Measurements from ENCODE around the gene KDM3A. TPM values are rescaled to one million over a fixed set of nuclear protein-coding genes. Genes with fewer than 3 reads are reported as not detected.

KDM3A gene
- polyA plus RNA-seq, 1 of the 3 experiments (the other 2 are of a cell fraction): 13.7 TPM

DNA sequence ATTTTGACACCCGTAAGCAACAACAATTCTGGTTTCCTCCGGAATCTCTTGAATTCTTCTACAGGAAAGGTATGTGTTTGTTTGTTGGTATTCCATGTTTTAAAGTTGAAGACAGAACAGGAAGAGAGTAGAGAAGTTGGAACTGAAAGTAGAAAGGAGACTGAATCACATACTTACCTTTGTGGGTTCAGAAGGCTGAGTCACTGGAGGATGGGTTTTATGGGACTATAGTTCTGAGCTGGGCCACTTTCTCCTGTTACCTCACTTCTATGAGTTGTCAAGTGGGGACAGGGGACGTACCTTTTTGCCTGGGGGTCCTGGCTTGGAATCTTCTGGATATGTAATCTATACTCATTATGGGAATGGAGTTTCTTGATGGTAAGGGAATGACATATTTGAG is 40.9 kb downstream of the KDM3A start:
- DNase-seq: no peak
- Histone ChIP-seq H3K27ac (ENCODE audit: low read depth in 2 of 2, low read length in 1 of 2) (no peak overlapping the region), H3K9me2 (no peaks in the 10 kb centered on the region), H3K36me3 (replicated peaks in 1 of 2; ENCODE audit: control insufficient read depth in 1 of 2, insufficient read depth in 2 of 2, low read length in 1 of 2) (peaks cover 89 to 98% of the 10 kb centered on the region in 2 experiments), H3K79me2 (ENCODE audit: insufficient read depth) (0 out of 2 replicates have a peak, but pooled peaks cover 4% of the 10 kb centered on the region), H4K20me1 (ENCODE audit: insufficient read depth) (peaks cover 3% of the 10 kb centered on the region), H2AFZ (ENCODE audit: low read depth) (no peak overlapping the region), H3K27me3 (ENCODE audit: insufficient read depth) (no peaks in the 10 kb centered on the region), H3K4me3 (ENCODE audit: low read depth in 2 of 2, low read length in 1 of 2) (no peak overlapping the region), H3F3A (replicated peaks; ENCODE audit: insufficient read depth) (no peaks in the 10 kb centered on the region), H3K9ac (no peak overlapping the region), H3K4me1 (ENCODE audit: control insufficient read depth in 1 of 2, insufficient read depth in 2 of 2, low read depth in 1 of 2, low read length in 1 of 2) (no peaks in the 10 kb centered on the region), H3K9me3 (no peaks in the 10 kb centered on the region), H3K4me2 (no peak overlapping the region)
- ChIA-PET CTCF (no interaction called here), POLR2A (no interaction called here)
- TF ChIP-seq TEAD4 (IDR thresholded peaks at IDR 0.05; ENCODE audit: borderline replicate concordance, insufficient read depth) (no peak), RFX5 (IDR thresholded peaks at IDR 0.05; ENCODE audit: low read length) (no peak), POLR2AphosphoS5 (IDR thresholded peaks at IDR 0.05; ENCODE audit: low read depth, low read length) (no peak), SMC3 (IDR thresholded peaks at IDR 0.05; ENCODE audit: low read depth, low read length) (no peak), TAF1 (IDR thresholded peaks at IDR 0.05; ENCODE audit: borderline replicate concordance, low read depth, low read length) (no peak), FOXM1 (IDR thresholded peaks at IDR 0.05; ENCODE audit: low read depth) (no peak), YY1 (IDR thresholded peaks at IDR 0.05; ENCODE audit: low read depth) (no peak), GABPA (IDR thresholded peaks at IDR 0.05; ENCODE audit: low read depth) (no peak), RAD21 (IDR thresholded peaks at IDR 0.05; ENCODE audit: low read length) (no peak), JUND (IDR thresholded peaks at IDR 0.05) (no peak), EP300 (IDR thresholded peaks at IDR 0.05; ENCODE audit: borderline replicate concordance in 1 of 2, low read depth in 1 of 2, low read length in 1 of 2) (no peak), GATA2 (CRISPR knock-in tag; IDR thresholded peaks at IDR 0.05) (no peak), EZH2phosphoT487 (IDR thresholded peaks at IDR 0.05; ENCODE audit: borderline replicate concordance, low read depth) (no peak)
- TF ChIP-seq, protein P1, sequence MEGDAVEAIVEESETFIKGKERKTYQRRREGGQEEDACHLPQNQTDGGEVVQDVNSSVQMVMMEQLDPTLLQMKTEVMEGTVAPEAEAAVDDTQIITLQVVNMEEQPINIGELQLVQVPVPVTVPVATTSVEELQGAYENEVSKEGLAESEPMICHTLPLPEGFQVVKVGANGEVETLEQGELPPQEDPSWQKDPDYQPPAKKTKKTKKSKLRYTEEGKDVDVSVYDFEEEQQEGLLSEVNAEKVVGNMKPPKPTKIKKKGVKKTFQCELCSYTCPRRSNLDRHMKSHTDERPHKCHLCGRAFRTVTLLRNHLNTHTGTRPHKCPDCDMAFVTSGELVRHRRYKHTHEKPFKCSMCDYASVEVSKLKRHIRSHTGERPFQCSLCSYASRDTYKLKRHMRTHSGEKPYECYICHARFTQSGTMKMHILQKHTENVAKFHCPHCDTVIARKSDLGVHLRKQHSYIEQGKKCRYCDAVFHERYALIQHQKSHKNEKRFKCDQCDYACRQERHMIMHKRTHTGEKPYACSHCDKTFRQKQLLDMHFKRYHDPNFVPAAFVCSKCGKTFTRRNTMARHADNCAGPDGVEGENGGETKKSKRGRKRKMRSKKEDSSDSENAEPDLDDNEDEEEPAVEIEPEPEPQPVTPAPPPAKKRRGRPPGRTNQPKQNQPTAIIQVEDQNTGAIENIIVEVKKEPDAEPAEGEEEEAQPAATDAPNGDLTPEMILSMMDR (IDR thresholded peaks at IDR 0.05): no peak
- TF ChIP-seq, protein P2, sequence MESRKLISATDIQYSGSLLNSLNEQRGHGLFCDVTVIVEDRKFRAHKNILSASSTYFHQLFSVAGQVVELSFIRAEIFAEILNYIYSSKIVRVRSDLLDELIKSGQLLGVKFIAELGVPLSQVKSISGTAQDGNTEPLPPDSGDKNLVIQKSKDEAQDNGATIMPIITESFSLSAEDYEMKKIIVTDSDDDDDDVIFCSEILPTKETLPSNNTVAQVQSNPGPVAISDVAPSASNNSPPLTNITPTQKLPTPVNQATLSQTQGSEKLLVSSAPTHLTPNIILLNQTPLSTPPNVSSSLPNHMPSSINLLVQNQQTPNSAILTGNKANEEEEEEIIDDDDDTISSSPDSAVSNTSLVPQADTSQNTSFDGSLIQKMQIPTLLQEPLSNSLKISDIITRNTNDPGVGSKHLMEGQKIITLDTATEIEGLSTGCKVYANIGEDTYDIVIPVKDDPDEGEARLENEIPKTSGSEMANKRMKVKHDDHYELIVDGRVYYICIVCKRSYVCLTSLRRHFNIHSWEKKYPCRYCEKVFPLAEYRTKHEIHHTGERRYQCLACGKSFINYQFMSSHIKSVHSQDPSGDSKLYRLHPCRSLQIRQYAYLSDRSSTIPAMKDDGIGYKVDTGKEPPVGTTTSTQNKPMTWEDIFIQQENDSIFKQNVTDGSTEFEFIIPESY (IDR thresholded peaks at IDR 0.05; ENCODE audit: borderline replicate concordance, low read depth): no peak
- 99% methylated on average over 3 of the region's 3 CpGs for WGBS (ENCODE audit: low lambda C conversion rate)

DNA sequence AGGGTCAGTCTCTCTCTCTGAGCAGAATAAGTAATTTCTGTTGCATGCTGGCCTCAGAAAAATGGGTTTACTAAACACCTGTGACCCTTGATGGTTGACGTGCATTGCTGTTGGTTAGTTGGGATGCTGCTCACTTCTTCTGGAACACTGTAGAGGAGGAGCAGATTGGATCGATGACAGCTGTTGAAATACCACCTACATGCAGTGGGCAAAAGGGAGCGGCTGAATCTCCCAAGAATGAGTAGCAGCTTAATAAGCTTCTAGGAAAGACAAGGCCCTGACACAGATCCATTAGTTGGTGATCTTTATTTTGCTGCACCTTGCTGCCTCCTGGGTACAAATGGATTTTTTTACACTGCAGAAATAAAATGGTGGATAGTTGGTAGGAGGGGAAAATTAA is 43.2 kb downstream of the KDM3A start:
- Histone ChIP-seq H3K9ac (no peak overlapping the region), H3K9me3 (no peaks in the 10 kb centered on the region), H3K36me3 (replicated peaks in 1 of 2; ENCODE audit: control insufficient read depth in 1 of 2, insufficient read depth in 2 of 2, low read length in 1 of 2) (peaks cover 84 to 99% of the 10 kb centered on the region in 2 experiments), H3K79me2 (ENCODE audit: insufficient read depth) (no peaks in the 10 kb centered on the region), H3K4me2 (no peak overlapping the region), H3K9me2 (no peaks in the 10 kb centered on the region), H3K4me1 (ENCODE audit: control insufficient read depth in 1 of 2, insufficient read depth in 2 of 2, low read depth in 1 of 2, low read length in 1 of 2) (no peaks in the 10 kb centered on the region), H3K4me3 (ENCODE audit: low read depth in 2 of 2, low read length in 1 of 2) (no peak overlapping the region), H3K27ac (ENCODE audit: low read depth in 2 of 2, low read length in 1 of 2) (no peak overlapping the region), H2AFZ (ENCODE audit: low read depth) (no peak overlapping the region), H3F3A (replicated peaks; ENCODE audit: insufficient read depth) (no peaks in the 10 kb centered on the region), H4K20me1 (ENCODE audit: insufficient read depth) (no peaks in the 10 kb centered on the region), H3K27me3 (ENCODE audit: insufficient read depth) (no peaks in the 10 kb centered on the region)
- CTCF ChIA-PET: no interaction called here
- no peak for DNase-seq
- TF ChIP-seq POLR2AphosphoS5 (IDR thresholded peaks at IDR 0.05; ENCODE audit: low read depth, low read length): no peak
- TF ChIP-seq RAD21 (IDR thresholded peaks at IDR 0.05; ENCODE audit: low read length): no peak
- TF ChIP-seq EZH2phosphoT487 (IDR thresholded peaks at IDR 0.05; ENCODE audit: borderline replicate concordance, low read depth): no peak
- no peak for TF ChIP-seq TAF1 (IDR thresholded peaks at IDR 0.05; ENCODE audit: borderline replicate concordance, low read depth, low read length)
- no peak for TF ChIP-seq RXRA (IDR thresholded peaks at IDR 0.05; ENCODE audit: borderline replicate concordance, low read depth)
- TF ChIP-seq ELF1 (IDR thresholded peaks at IDR 0.05): no peak
- no peak for TF ChIP-seq RCOR1 (IDR thresholded peaks at IDR 0.05; ENCODE audit: low read length)
- TF ChIP-seq, protein P3, sequence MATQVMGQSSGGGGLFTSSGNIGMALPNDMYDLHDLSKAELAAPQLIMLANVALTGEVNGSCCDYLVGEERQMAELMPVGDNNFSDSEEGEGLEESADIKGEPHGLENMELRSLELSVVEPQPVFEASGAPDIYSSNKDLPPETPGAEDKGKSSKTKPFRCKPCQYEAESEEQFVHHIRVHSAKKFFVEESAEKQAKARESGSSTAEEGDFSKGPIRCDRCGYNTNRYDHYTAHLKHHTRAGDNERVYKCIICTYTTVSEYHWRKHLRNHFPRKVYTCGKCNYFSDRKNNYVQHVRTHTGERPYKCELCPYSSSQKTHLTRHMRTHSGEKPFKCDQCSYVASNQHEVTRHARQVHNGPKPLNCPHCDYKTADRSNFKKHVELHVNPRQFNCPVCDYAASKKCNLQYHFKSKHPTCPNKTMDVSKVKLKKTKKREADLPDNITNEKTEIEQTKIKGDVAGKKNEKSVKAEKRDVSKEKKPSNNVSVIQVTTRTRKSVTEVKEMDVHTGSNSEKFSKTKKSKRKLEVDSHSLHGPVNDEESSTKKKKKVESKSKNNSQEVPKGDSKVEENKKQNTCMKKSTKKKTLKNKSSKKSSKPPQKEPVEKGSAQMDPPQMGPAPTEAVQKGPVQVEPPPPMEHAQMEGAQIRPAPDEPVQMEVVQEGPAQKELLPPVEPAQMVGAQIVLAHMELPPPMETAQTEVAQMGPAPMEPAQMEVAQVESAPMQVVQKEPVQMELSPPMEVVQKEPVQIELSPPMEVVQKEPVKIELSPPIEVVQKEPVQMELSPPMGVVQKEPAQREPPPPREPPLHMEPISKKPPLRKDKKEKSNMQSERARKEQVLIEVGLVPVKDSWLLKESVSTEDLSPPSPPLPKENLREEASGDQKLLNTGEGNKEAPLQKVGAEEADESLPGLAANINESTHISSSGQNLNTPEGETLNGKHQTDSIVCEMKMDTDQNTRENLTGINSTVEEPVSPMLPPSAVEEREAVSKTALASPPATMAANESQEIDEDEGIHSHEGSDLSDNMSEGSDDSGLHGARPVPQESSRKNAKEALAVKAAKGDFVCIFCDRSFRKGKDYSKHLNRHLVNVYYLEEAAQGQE (IDR thresholded peaks at IDR 0.05; ENCODE audit: low read depth, low read length): no peak
- TF ChIP-seq, protein P4, sequence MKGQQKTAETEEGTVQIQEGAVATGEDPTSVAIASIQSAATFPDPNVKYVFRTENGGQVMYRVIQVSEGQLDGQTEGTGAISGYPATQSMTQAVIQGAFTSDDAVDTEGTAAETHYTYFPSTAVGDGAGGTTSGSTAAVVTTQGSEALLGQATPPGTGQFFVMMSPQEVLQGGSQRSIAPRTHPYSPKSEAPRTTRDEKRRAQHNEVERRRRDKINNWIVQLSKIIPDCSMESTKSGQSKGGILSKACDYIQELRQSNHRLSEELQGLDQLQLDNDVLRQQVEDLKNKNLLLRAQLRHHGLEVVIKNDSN (IDR thresholded peaks at IDR 0.05; ENCODE audit: borderline replicate concordance, low read depth): no peak
- TF ChIP-seq TEAD4 (IDR thresholded peaks at IDR 0.05; ENCODE audit: borderline replicate concordance, insufficient read depth): no peak
- 90% methylated on average over 3 of the region's 3 CpGs for WGBS (ENCODE audit: low lambda C conversion rate)
- POLR2A ChIA-PET: no interaction called here
